ENCODE measurements around the gene KRTAP12-1. TPM values are rescaled to one million over a fixed set of nuclear protein-coding genes. Genes with fewer than 3 reads are reported as not detected.
"Not testable (repeated sequence)": the region's sequence is repeated elsewhere in the genome, so short reads cannot be mapped to it uniquely, and the experiment has no call there.

Gene KRTAP12-1
- total RNA-seq, 1 donor from 2014 or later: not detected

GRCh38 chr21:44670642-44671432 is 11.1 kb downstream of the KRTAP12-1 start:
- DNase-seq (ENCODE audit: low spot score): no peak

DNA sequence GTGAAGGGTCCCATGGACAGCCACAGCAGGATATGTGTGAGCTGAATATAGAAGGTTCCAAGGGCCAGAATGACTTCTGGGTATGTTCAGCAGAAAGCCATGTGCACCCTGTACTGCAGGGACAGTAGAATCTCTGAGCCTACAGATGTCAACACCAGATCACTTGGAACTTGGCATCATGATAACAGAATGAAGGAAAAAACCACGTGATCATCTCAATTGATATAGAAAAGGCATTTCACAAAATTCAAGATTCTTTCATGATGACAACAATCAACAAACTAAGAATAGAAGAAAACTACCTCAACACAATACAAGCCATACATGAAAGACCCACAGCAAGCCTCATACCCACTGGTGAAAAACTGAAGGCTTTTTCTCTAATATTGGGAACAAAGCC is 14.4 kb downstream of the KRTAP12-1 start:
- DNase-seq (ENCODE audit: low spot score): no peak

DNA sequence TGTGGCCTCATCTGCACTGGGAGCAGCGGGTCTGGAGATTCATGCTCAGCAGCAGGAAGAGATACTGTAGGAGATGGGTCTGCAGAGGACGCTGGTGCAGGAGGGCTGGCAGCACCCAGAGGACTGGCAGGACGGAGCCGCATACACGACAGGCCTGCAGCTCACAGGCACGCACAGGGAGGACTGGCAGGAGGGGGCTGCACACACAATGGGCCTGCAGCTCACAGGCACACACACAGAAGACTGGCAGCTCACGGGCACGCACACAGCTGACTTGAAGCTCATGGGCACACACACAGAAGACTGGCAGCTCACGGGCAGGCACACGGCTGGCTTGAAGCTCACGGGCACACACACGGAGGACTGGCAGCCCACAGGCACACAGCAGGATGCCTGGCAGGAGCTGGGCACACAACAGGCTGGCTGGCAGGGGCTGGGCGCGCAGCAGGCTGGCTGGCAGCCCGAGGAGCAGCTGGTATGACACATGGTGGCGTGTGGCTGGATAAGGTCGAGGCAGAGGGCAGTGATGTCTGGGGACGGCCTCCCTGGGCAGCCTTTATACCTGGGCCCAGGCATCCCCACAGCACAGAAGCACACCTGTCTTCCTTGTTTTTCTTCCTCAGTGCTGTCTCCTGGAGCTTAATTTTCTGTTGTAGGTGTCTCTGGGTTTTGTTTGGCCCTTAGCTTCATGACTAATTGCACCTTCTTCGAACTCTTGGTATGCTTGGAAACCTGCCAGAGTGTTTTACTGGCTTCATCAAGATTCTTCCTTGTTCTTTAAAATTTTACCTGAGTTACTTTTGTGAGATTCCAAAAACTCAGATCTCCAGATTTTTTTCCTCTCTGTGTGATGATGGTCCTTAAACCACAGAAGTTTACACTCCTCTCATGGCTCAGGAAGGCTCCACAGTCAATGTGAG is 15.3 kb downstream of the KRTAP12-1 start, which contains the start of gene KRTAP12-2:
TSS of gene KRTAP12-2 (minus strand) at position 527 of the 920 bp plus-strand sequence. CDS start at position 486, 41 bp downstream.
- DNase-seq (ENCODE audit: low spot score): no peak

DNA sequence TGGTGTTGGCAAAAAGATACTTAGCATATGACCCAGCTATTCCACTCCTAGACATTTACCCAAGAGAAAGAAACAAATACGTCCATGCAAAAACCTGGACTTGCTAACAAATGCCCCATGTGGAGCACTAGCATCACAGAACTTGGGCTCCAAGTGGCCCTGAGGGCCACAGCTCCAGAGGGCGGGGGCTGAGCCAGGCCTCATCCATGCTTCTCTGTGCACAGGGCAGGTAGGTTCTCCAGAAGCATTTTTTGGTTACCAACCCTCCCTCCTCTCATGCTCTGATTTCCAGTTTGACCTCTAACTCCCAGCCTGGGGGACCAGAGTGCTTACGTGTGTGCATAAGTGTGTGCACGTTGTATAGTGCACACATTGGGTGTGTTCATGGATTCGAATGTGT is 17.3 kb downstream of the KRTAP12-1 start:
- no peak for DNase-seq (ENCODE audit: low spot score)

GRCh38 chr21:44661567-44661966 is 20.4 kb downstream of the KRTAP12-1 start:
- not testable (repeated sequence) for DNase-seq (ENCODE audit: low spot score)

DNA sequence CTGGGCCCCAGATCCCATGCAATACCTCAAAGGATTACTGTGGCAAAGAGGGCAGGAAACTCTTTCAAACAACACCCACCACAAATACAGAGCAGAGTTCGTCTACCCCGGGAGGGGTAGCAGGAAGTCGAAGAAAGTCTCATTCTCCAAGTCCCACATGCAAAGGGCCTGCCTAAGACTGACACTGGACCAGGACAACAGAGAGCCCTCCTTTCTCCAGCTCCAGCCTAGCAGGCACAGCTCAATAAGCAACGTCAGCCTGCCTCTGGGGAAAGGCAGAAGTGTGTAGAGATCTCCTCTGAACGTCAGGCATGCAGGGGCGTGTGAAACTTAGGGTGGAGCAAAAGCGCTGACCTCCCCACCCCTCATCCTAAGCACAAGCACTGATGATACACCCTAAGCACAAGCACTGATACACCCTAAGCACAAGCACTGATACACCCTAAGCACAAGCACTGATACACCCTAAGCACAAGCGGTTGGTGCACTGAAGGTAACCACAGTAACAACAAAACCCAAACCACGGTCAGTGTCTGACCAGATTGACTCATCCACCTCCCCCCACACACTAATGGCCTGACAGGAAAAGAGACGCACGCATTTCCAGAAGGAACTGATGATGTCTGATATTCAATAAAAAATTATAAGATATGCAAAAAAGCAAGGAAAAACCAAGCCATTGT is 22.9 kb downstream of the KRTAP12-1 start:
- no peak for DNase-seq (ENCODE audit: low spot score)

- DNase-seq (ENCODE audit: low spot score): no peak
Measured at GRCh38 chr21:44658541-44658910, 23.4 kb downstream of the KRTAP12-1 start.

DNA sequence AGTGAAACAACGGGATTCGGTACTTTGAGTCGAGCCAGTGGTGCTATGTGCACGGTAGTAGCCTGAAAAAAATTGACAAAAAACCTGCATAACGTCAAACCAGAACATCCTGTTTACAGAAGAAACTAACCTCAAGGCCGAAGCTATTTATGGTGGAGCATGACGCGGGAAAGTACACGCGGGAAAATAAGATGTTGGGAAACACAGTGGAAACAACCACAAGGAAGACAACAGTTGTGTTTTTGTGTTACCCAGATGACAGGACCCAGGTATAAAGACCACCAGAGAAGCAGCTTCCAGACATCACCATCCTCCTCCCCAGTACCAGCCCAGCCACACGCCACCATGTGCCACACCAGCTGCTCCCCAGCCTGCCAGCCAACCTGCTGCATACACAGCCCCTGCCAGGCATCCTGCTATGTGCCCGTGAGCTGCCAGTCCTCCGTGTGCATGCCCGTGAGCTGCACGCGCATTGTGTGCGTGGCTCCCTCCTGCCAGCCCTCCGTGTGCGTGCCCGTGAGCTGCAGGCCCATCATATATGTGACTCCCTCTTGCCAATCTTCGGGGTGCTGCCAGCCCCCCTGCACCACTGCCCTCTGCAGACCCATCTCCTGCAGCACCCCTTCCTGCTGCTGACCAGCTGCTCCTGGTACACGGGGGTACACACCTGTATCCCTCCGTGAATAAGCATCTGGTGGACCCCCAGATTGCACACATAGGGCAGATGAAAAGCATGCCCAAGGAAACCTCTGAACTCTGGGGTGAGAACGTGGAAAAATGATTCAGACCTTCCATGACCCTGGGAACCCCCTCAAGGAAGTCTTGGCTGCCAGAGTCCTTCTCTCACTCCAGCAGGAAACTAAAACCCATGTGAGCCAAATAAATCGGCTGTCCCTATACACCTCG is 24.1 kb downstream of the KRTAP12-1 start, which contains the start of gene KRTAP12-3:
TSS of gene KRTAP12-3 (plus strand) at position 298 of the 906 bp plus-strand sequence. CDS start at position 346, 48 bp downstream.
- no peak for DNase-seq (ENCODE audit: low spot score)

DNA sequence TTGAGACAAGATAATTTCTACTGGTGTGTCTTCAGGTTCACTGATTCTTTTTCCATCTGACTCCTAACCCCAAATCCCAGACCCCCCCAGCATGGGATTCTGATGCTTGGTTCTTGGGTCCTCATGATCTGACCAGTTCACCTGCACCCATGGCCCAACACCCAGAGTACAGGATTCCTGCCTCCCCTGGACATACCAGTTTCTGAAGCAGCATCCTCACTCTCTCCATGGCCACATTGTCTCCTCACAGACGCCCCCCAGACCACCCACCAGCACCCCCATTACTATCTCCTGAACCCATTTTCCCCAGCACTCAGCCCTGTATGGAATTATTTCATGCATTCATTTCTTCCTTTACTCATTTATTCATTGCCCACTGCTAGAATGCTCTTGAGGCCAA is 25.1 kb downstream of the KRTAP12-1 start:
- DNase-seq (ENCODE audit: low spot score): no peak

DNA sequence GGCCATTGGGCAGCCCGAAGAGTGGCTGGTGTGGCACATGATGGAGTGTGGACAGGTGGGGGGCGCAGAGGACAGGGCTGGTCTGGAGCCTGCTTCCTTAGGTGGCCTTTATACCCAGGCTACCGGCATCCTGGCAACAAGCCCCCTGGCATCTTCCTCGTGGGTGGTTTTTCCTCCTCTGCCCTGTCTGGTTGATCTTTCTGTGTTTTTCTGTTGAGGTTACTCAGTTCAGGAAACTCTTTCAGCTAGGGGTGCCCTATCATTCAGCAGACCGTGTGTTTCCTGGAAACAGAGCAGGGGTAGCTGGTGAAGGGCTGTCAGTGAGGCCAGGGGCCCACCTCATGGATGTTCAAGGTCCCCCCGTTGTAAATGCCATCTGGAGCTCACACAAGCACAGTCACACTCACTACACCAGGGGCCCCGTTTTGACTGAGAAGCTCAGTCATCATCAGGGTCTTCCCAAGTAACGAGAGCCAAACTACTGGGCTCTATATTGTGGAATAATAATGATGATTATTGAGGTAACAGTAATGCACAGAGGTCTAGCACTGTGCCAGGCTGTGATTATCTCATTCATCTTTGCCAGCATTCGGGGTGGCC is 27.3 kb downstream of the KRTAP12-1 start, which contains the start of gene KRTAP12-4:
TSS of gene KRTAP12-4 (minus strand) at position 84 of the 600 bp plus-strand sequence. CDS start at position 39, 45 bp downstream.
- DNase-seq (ENCODE audit: low spot score): no peak

GRCh38 chr21:44653656-44654575 is 28.0 kb downstream of the KRTAP12-1 start:
- DNase-seq (ENCODE audit: low spot score): no peak

GRCh38 chr21:44653123-44653522 is 28.8 kb downstream of the KRTAP12-1 start:
- DNase-seq (ENCODE audit: low spot score): no peak

- DNase-seq (ENCODE audit: low spot score): no peak
Measured at GRCh38 chr21:44650973-44651675, 30.8 kb downstream of the KRTAP12-1 start.

DNA sequence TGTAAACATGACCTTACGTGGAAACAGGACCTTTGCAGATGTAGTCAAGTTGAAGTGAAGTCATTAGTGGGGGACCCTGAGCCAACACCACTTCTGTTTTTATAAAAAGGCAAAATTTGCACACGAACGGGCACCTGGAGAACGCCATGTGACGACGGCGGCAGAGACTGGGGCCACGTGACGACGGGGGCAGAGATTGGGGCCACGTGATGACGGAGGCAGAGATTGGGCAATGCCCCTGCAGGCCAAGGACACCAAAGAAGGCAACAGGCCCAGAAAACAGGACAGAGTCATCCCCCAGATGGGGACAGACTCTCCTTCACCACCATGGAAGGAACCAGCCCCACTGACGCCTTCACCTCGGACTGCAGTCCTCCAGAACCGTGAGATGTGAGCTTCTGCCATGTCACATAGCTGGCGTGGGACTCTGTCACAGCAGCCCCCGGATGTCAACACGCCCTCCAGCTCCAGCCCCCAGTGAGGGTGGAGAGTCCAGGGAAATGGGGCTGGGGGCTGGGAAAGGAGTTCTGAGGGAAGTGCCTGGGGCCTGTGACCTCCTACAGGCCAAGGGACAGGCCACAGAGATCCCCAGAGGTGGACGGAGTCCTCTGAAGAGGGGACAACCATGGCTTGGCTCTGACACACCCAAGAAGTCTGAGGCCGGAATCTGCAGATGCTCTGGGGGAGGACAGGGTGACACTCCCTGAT is 31.5 kb downstream of the KRTAP12-1 start:
- no peak for DNase-seq (ENCODE audit: low spot score)

GRCh38 chr21:44649521-44650100 is 32.4 kb downstream of the KRTAP12-1 start:
- DNase-seq (ENCODE audit: low spot score): no peak

GRCh38 chr21:44648557-44649311 is 33.2 kb downstream of the KRTAP12-1 start:
- DNase-seq (ENCODE audit: low spot score): no peak

- DNase-seq (ENCODE audit: low spot score): no peak
Measured at GRCh38 chr21:44647222-44647552, 34.8 kb downstream of the KRTAP12-1 start.

Measured in mucosa of gallbladder (tissue), 1 donor.